C1 segment of cervical spinal cord (tissue), 14 donors: ENCODE results near the gene CFAP126.
"Not testable (repeated sequence)": the region's sequence is repeated elsewhere in the genome, so short reads cannot be mapped to it uniquely, and the experiment has no call there.

ENCODE experiments used
- DNase-seq, 14 donors: peaks; one replicate each; lab custom pipeline; 2025; lab: John Stamatoyannopoulos, UW

CFAP126 gene, protein sequence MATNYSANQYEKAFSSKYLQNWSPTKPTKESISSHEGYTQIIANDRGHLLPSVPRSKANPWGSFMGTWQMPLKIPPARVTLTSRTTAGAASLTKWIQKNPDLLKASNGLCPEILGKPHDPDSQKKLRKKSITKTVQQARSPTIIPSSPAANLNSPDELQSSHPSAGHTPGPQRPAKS

DNA sequence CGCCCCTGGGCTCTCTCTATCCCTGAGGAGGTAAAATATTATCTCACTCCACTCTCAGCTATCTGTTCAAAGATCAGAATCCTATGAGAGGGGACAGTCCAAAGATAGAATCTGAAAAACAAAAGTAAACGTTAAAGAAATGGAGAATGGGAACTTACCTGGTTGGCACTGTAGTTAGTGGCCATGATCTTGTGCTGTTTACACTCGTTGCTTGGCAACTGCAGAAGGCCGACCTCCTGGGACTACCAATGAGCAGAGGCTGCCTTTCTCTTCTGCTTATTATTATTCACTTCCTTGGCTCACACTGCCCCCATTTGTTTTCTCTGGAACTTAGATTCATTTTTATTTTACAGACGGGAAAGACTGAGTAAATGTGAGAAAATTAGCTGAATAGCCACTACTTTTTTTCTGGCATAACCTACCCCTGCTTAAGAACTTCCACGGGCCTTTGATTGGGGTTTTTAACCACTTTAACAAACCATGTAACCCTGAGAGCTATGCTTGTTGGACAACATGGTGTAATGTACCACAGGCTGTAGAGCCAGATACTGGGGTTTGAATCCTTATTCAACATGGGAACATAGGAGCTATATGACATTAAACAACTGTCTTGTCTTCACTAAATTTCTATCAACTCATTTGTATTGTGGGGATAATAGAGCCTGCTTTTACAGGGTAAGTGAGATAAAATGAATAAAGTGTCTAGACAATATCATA lies at the start of gene CFAP126:
Gene CFAP126 (minus strand): TSS at position 193 of the 717 bp plus-strand sequence. CDS start 8 bp downstream, at position 185.
- DNase-seq = peak in 9 of 14 donors; percentile 9 to 46 (median 24)

DNA sequence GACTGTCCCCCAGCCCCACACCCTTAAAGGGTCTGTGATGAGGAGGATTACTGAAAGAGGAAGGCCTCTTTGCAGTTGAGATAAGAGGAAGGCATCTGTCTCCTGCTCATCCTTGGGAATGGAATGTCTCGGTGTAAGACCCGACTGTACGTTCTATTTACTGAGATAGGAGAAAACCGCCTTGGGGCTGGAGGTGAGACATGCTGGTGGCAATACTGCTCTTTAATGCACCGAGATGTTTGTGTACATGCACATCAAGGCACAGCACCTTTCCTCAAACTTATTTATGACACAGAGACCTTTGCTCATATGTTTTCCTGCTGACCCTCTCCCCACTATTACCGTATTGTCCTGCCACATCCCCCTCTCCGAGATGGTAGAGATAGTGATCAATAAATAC lies 45.4 kb upstream of the CFAP126 start:
- DNase-seq = not testable (repeated sequence)

DNA sequence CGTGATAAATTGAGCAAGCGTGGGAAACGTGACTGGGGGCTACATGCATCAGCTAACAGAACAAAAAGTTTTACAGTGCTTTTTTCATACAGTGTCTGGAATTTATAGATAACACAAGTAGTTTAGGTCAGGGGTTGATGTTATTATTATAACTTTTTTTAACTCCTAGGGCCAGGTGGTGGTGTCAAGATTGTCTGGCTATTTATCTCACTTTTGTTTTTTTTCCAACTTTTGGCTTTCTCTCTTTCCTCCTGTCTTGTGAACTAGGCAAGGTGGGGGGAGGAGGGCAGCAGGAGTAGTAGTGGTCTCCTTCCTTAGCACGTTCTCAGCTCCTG lies 42.9 kb upstream of the CFAP126 start:
- DNase-seq = not testable (repeated sequence)

DNA sequence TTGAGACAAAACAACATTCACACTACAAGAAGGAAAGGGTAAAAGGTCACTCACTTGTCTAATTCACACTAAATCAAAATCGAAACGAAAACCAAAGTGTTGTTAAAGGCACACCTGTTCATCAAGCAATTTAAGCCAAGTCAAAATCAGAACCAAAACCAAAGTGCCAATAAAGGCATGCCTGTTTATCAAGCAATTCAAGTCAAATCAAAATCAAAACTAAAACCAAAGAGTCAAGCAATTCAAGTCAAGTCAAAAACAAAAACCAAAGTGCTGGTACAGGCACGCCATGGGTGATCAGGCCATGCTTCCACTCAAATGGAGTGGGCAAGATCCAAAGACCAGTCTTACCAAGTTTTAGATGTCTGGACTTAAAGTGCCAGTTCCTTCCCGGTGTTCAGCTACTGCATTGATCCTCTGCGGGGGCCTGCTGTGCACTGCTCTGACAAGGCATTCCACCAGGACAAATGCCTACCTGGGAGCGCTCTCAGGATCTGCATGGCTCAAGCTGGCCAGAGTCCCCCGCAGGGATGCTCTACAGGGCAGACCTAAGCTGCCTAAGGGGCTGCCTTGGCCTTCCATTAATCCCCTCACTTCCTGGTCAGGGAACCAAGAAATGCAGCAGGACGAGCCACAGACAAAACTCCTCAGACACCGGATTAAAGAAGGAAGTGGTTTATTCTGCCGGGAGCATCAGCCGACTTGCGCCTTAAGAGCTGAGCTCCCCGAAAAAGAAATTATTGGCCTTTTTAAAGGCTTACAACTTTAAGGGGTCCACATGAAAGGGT lies 42.4 kb upstream of the CFAP126 start:
- not testable (repeated sequence) for DNase-seq

DNA sequence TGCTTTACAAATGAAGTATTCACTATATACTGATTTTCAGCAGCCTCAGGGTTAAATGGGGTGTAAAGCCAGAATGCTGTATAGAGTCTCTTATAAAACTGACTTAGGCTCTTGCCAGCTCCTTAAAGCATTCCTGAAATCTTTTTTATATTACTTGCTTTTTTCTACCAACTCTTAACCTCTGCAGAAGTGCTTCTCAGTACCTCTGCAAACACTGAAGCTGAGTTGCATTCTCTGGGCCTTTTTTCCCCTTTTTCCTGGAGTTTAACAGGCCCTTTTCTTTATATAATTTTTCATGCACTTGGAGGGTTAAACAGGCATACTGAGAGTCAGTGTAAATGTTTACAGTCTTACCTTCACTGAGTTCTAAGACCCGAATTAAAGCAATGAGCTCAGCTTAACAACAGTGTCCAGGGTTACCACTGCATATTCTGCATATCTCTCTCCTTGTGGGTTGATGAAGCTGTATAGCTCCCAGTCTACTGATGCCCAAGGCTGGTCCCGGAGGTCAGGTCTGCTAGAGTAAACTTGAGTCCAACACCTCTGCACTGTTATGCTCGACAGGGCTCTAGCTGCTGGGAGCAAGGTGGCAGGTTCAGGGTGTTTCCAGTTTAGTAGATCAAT lies 40.9 kb upstream of the CFAP126 start:
- no peak for DNase-seq

DNA sequence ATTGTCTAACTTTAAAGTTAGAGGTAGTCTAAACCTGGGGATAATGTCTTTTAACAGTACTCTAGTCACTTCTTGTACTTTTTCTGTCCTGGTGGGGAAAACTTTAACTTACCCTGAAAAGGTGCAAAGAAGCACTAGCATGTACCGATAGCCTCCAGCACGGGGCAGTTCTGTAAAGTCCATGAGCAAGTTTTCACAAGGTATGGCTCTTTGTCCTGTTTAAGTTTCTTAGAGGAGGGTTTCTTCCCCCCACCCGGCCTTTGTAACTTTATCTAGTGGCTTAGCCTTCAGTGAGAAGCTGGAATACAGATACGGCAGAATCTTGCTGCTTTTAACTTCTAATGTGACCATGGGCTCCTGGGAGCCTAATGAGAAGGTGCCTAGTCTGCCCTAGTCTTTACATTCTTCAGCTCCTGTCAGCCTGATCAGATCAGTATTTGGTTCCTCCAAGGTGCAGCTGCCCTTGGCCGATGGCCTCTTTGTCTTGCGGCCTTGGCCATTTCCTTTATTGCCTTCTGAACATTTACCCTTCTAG lies 39.8 kb upstream of the CFAP126 start:
- no peak for DNase-seq

DNA sequence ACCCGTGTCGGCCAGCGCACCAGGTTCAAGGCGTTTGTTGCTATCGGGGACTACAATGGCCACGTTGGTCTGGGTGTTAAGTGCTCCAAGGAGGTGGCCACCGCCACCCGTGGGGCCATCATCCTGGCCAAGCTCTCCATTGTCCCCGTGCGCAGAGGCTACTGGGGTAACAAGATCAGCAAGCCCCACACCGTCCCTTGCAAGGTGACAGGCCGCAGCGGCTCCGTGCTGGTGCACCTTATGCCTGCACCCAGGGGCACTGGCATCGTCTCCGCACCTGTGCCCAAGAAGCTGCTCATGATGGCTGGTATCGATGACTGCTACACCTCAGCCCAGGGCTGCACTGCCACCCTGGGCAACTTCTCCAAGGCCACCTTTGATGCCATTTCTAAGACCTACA lies 38.9 kb upstream of the CFAP126 start:
- DNase-seq = not testable (repeated sequence)

DNA sequence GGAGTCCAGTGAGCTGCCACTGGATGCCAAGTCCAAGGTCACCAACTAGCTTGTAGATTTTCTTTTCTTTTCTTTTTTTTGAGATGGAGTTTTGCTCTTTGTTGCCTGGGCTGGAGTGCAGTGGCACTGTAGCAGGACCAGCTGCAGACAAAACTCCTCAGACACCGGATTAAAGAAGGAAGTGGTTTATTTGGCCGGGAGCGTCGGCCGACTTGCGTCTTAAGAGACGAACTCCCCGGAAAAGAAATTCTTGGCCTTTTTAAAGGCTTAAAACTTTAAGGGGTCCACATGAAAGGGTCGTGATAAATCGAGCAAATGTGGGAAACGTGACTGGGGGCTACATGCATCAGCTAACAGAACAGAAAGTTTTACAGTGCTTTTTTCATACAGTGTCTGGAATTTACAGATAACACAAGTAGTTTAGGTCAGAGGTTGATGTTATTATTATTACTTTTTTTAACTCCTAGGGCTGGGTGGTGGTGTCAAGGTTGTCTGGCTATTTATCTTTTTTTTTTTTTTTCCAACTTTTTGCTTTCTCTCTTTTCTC lies 36.4 kb upstream of the CFAP126 start:
- DNase-seq = no peak

DNA sequence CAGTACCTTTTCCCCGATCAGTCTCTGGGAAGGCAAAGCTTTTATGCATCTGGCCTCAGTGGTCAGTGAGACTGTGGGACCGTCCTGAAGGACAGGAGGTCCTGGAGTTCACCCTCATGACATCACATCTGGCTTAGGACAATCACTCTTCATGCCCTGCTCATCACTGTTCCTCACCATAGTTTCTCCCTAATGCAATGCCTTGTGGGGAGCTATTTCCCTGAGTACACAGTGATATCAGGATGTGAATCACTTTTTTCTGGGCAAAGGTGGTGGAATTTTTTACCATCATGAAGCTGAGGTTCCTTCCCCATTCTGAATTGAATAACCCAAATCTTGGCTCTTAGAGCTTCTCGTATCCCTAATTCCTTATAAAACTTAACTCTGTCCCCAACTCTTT lies 34.8 kb upstream of the CFAP126 start:
- DNase-seq = no peak

DNA sequence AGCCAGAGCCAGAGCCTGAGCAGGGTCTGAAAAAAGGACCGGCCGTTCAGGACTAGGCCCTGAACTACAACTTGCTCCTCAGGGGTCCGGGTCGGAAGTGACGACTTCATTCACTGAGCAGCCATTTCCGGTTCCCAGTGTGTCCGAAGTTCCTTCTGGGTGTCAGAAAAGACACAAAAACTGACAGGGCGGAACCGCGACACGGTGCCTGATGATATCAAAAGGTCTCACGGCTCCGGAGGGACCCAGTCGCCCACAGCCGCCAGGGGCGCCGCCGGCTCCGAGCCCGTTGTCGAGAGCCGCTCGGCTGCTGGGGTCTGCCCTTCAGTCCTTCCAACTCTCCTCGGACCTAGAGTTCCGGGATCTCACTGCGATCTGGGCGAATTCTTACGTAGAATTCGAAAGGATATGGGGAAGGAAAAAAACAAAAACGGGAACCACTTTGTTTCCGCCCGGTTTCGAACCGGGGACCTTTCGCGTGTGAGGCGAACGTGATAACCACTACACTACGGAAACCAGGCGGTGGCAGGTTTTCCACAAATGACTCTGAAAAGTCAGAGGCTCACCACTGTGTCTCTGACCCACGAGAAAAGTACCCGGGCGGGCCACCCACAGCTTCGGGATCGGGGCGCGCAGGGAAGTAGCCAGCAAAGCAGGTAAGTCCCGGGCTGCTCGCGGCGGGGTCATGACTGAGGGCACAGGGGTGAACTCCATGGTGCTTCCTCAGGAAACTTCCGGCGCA lies 31.8 kb upstream of the CFAP126 start:
- peak; percentile 49 to 92 (median 88) for DNase-seq

DNA sequence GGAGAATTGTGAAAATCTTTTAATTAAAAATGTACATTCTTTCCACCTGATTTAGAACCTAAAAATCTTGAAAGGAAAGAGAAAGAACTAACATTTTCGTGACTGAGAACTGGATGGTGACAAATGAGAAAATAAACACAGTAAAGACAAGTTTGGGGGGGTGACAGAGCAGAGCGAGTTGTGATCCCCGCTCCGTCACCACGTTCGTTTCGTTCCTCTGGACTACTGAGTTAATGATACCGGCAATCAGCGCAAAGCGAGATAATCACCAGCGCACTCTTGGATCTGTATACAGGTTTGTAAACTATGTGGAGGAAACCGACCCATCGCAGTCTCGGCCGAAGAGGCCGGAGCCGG lies 31.2 kb upstream of the CFAP126 start:
- no peak for DNase-seq

DNA sequence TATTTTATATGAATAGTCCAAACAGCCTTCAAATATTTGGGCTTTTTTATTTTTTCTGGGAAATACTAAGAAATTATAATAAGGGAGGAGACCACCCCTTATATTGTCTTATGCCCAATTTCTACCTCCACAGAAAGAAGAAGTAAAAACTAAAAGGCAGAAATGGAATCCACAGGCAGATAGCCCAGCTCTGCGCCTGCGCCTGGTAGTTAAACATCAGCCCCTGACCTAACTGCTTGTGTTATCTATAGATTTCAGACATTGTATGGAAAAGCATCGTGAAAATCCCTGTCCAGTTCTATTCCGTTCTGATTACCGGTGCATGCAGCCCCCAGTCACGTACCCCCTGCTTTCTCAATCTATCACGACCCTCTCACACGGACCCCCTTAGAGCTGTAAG lies 29.4 kb upstream of the CFAP126 start:
- DNase-seq = not testable (repeated sequence)

DNA sequence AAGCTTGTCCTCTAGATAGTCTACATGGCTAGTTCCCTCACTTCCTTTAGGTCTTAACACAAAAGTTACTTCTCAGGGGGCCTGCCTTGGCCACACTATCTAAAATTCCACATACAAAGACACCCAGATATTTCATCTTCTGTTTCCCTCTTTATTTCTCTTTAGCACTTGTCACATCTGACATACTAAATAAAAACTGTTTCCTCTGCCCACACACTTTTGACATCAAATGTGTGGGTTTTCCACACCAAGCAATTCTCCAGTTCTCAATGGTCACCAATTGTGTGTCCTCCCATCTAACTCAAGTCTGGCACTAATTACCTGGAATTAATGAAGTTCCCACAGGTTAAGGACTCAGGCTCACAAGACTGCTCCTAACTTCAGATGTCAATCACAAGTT lies 25.5 kb upstream of the CFAP126 start:
- DNase-seq = no peak

DNA sequence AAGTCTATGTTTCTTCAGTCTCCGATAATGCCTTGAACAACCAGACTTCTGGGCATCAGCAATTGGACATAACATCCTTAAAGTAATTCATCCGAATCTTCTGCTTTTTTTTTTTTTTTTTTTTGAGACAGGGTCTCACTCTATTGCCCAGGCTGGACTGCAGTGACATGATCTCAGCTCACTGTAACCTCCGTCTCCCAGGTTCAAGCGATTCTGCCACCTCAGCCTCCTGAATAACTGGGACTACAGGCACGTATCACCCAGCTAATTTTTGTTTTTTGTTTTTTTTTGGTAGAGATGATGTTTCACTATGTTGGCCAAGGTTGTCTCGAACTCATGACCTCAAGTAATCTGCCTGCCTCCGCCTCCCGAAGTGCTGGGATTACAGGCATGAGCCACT lies 23.9 kb upstream of the CFAP126 start:
- no peak for DNase-seq

DNA sequence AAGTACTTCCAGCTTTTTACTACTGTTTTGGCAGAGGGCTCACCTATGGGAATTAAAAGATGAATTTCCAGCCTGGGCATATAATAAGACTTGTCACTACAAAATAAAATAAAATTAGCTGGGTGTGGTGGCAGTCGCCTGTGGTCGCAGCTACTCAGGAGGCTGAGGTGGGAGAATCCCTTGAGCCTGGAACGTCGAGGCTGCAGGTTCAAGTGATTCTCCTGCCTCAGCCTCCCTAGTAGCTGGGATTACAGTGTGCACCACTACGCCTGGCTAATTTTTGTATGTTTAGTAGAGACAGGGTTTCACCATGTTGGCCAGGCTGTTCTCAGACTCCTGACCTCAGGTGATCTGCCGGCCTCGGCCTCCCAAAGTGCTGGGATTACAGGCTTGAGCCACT lies 23.5 kb upstream of the CFAP126 start:
- DNase-seq = not testable (repeated sequence)

DNA sequence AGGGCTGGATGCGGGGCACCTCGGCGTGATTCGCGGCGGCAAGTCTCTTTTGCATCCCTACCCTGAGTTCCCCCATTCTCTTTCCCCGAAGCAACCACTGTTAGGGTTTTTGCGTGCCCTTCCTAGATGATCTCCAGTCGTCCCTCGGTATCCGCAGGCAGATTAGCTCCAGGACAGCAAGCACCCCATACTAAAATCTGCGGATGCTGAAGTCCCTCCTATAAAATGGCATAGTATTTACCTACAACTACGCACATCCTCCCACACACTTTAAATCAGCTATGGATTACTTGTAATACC lies 22.8 kb upstream of the CFAP126 start:
- DNase-seq = no peak

DNA sequence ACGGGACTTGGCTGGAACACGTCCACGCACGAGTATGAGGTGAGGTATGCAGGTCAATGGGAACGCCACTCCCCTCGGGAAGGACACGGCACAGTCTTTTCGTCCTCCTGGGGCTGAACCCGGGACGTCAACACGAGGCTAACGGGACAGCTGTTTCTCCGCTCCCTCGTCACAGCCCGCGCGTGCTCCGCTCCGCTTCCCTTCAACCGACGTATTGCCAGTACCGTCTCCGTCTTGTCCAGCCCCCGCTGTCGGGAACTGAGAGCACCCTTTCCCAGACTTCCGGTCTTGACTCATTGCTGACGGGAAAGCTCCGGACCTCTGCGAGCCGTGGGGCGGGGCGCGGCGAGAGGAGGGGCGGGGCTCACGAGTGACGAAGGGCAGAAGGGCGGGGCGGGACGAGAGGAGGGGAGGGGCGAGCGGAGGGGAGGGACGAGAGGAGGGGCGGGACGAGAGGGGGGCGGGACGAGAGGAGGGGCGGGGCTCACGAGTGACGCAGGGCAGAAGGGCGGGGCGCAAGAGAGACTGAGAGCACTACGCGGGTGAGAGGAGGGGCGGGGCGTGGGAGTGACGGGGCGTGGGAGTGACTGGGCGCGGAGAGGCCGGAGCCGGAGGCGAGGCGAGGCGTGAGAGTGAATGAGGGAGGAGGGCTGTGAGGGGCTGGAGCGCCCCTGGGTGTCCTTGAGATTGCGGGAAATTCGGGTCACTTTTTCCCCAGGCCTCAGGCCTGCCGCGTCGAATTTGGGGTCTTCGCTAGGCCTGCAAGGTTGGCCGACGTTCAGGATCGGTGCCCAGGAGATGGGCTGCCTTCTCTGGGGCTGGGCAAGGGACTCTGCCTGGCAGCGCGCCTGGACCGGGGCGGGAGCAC lies 22.2 kb upstream of the CFAP126 start:
- DNase-seq = peak; percentile 72 to 99 (median 96)

DNA sequence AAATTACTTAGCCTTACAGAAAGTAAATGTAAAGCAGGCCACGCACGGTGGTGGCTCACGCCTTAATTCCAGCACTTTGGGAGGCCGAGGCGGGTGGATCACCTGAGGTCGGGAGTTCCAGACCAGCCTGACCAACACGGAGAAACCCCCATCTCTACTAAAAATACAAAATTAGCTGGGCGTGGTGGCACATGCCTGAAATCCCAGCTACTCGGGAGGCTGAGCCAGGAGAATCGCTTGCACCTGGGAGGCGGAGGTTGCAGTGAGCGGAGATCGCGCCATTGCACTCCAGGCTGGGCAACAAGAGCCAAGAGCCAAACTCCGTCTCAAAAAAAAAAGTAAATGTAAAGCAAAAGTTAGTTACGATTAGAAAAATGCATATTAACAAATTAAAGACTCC lies 21.5 kb upstream of the CFAP126 start:
- DNase-seq = not testable (repeated sequence)

DNA sequence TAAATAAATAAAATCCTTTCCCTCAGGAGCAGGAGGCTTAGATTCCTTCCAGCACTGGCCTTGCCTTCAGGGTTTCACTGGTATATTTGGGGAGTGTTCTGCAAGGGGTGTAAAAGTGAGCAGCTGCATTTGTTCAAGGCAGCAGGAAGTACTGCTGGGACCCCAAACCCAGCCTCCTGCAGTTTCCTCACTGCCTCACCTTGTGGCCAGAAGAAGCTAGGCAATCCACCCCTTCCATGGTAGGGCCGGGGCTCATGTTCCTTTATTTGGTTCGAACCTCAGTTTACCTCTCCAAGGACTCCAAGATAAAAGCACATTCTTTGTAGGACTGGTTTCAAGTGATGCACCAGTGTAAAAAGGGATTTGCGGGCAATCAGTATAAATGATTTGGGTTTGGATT lies 21.0 kb upstream of the CFAP126 start:
- DNase-seq = no peak
